GM19438 (cell line): Measurements from ENCODE around the gene DCN.

Experiments
- ATAC-seq: cut with Tn5 transposase; IDR thresholded peaks from one replicate; pipeline ENCODE4 v1.9.1; 2021; ENCODE audit warnings: low read depth; ENCODE audit not compliant: unreplicated experiment

DCN gene

GRCh38 chr12:91140026-91140931 is 42.3 kb downstream of the DCN start:
- no peak for ATAC-seq

GRCh38 chr12:91139286-91139685 is 43.3 kb downstream of the DCN start:
- no peak for ATAC-seq

- ATAC-seq, result no peak
These were observed 44.2 kb downstream of the DCN start for GRCh38 chr12:91138337-91138920.

GRCh38 chr12:91133871-91134270 is 48.7 kb downstream of the DCN start:
- ATAC-seq, result no peak

GRCh38 chr12:91129662-91130362 is 52.8 kb downstream of the DCN start:
- ATAC-seq, result no peak

GRCh38 chr12:91127751-91128150 is 54.9 kb downstream of the DCN start:
- ATAC-seq, result no peak

GRCh38 chr12:91127306-91127705 is 55.3 kb downstream of the DCN start:
- no peak for ATAC-seq

- ATAC-seq, result no peak
These were observed 56.1 kb downstream of the DCN start for GRCh38 chr12:91126516-91126915.

GRCh38 chr12:91123236-91123916 is 59.2 kb downstream of the DCN start:
- ATAC-seq, result no peak

GRCh38 chr12:91120781-91121180 is 61.8 kb downstream of the DCN start:
- no peak for ATAC-seq

GRCh38 chr12:91119089-91119488 is 63.5 kb downstream of the DCN start:
- no peak for ATAC-seq

GRCh38 chr12:91113621-91114020 is 69.0 kb downstream of the DCN start:
- no peak for ATAC-seq

GRCh38 chr12:91111366-91112325 is 71.0 kb downstream of the DCN start, which contains the start of gene LUM:
TSS of gene LUM (minus strand) at chr12:91111494. CDS start at chr12:91108979, 2,515 bp downstream.
- no peak for ATAC-seq

GRCh38 chr12:91110311-91110924 is 72.2 kb downstream of the DCN start:
- no peak for ATAC-seq

GRCh38 chr12:91109581-91110310 is 72.9 kb downstream of the DCN start:
- ATAC-seq, result no peak

GRCh38 chr12:91109148-91109564 is 73.5 kb downstream of the DCN start:
- peak; percentile 63 for ATAC-seq

GRCh38 chr12:91108196-91108755 is 74.3 kb downstream of the DCN start:
- ATAC-seq, result no peak

GRCh38 chr12:91106283-91106682 is 76.3 kb downstream of the DCN start:
- ATAC-seq, result no peak
